Colonic mucosa (tissue), 4 donors: ENCODE measurements around the gene STX16. TPM values are rescaled to one million over a fixed set of nuclear protein-coding genes. Genes with fewer than 3 reads are reported as not detected.

Experiments
- DNase-seq: peaks from one replicate; pipeline ENCODE4 v3.0.0-alpha.2; 2020
- H3K27ac ChIP-seq: fragments of 200-600 bp; one replicate; pipeline ENCODE4 v1.8.0; 2021
- H3K27me3 ChIP-seq: fragments of 200-600 bp; one replicate; pipeline ENCODE4 v1.8.0; 2021
- H3K36me3 ChIP-seq: fragments of 200-600 bp; one replicate; pipeline ENCODE4 v1.8.0; 2021
- H3K4me1 ChIP-seq: fragments of 200-600 bp; one replicate; pipeline ENCODE4 v1.8.0; 2021; ENCODE audit warnings: mild to moderate bottlenecking
- H3K4me3 ChIP-seq: fragments of 200-600 bp; one replicate; pipeline ENCODE4 v1.8.0; 2021
- H3K9ac ChIP-seq, 2 donors: one replicate each; pipeline ENCODE4 v1.7.0; 2013; ENCODE audit warnings: control low read depth in 2 of 2, low read depth in 2 of 2, low read length in 2 of 2
- H3K9me3 ChIP-seq: fragments of 200-600 bp; one replicate; pipeline ENCODE4 v1.8.0; 2021
- intact Hi-C: fragments of 100-400 bp; cut with DNase I; formaldehyde crosslinking; loops from one replicate; pipeline ENCODE4 v1.14.1; 2022
- total RNA-seq, 2 donors: library from RNA; stranded (reverse); fragmentation: NEBNext Ultra II Directional in 1 of 2; extraction: Animal tissue kit (Norgen Biotek cat#: 25700) in 1 of 2; gene quantifications; one replicate each; pipeline ENCODE4 v1.2.1, GENCODE V29; 2021
- TF ChIP-seq, protein P1 (sequence below): fragments of 200-600 bp; IDR thresholded peaks from one replicate; pipeline ENCODE4 v1.8.0; 2022; ENCODE audit warnings: antibody characterized with exemption, mild to moderate bottlenecking
- donor health status: healthy.
- donor health status: DM: no; HTN: no; CAD: no.
- donor health status: DM: no; HTN: no; CAD: no.

Gene STX16
- total RNA-seq, 2 donors from 2014 or later, result 36.3 to 38.3 TPM

DNA sequence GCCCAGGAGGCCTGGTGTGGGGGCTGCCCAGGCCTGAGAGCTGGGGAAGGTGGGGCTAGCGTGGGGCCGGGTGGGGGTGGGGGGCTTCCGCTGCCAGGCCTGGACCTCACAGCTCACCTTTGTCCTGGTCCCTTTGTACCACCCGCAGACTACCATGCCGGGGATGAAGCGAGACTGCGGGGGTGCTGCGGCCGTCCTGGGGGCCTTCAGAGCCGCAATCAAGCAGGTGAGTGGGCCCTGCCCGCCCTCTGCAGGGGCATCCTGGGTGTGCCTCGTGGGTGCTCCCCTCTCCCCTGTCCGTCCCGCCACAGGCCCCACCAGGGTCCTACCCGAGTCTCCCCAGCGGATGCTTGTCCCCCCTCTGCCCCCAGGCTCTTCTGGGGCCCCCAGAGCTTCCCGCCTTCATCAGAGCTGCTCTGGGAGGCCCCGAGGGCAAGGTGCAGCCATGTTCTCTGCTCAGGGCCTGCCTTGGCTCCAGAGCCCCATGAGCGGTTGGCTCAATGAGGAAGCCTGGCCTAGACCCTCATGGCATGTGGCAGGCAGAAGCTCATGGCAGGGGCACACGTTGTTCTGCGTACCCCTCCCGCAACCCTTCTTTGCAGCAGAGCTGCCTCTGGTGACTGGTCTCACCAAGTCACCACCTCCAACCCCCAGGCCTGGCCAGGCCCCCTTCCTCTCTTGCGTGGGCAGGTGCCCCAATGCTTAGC is 56.0 kb downstream of the STX16 start:
- no peaks in the 10 kb centered on the region for H3K36me3 ChIP-seq
- peak; percentile 13 for DNase-seq

DNA sequence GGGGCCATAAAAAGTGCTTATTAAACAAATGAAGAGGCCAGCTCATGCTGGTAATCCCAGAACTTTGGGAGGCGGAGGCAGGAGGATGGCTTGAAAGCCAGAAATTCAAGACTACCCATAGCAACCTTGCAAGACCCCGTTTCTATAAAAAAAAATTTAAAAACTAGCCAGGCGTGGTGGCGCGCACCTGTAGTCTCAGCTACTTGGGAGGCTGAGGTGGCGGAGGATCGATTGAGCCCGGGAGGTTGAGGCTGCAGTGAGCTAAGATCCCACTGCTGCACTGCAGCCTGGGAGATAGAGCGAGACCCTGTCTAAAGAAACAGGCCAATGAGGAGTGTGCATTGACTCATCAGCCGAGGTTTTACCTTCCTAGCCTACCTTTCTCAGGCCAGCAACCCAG is 56.7 kb downstream of the STX16 start:
- Histone ChIP-seq H3K27me3 (no peaks in the 10 kb centered on the region), H3K4me1 (no peaks in the 10 kb centered on the region), H3K36me3 (no peaks in the 10 kb centered on the region), H3K4me3 (no peak overlapping the region), H3K27ac (no peak overlapping the region), H3K9me3 (no peaks in the 10 kb centered on the region), H3K9ac (no peak overlapping the region)
- DNase-seq, result peak; percentile 7
- TF ChIP-seq, protein P1, sequence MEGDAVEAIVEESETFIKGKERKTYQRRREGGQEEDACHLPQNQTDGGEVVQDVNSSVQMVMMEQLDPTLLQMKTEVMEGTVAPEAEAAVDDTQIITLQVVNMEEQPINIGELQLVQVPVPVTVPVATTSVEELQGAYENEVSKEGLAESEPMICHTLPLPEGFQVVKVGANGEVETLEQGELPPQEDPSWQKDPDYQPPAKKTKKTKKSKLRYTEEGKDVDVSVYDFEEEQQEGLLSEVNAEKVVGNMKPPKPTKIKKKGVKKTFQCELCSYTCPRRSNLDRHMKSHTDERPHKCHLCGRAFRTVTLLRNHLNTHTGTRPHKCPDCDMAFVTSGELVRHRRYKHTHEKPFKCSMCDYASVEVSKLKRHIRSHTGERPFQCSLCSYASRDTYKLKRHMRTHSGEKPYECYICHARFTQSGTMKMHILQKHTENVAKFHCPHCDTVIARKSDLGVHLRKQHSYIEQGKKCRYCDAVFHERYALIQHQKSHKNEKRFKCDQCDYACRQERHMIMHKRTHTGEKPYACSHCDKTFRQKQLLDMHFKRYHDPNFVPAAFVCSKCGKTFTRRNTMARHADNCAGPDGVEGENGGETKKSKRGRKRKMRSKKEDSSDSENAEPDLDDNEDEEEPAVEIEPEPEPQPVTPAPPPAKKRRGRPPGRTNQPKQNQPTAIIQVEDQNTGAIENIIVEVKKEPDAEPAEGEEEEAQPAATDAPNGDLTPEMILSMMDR, result no peak
- intact Hi-C loops, result no loop called here

More for the DNA sequence above, 56.0 kb downstream of the STX16 start:
- TF ChIP-seq, protein P1, result no peak
- no peak overlapping the region for H3K4me3 ChIP-seq
- H3K9me3 ChIP-seq, result no peaks in the 10 kb centered on the region
- no peak overlapping the region for H3K27ac ChIP-seq
- H3K27me3 ChIP-seq, result no peaks in the 10 kb centered on the region
- no peak overlapping the region for H3K9ac ChIP-seq
- H3K4me1 ChIP-seq, result no peaks in the 10 kb centered on the region
- intact Hi-C loops, result no loop called here

DNA sequence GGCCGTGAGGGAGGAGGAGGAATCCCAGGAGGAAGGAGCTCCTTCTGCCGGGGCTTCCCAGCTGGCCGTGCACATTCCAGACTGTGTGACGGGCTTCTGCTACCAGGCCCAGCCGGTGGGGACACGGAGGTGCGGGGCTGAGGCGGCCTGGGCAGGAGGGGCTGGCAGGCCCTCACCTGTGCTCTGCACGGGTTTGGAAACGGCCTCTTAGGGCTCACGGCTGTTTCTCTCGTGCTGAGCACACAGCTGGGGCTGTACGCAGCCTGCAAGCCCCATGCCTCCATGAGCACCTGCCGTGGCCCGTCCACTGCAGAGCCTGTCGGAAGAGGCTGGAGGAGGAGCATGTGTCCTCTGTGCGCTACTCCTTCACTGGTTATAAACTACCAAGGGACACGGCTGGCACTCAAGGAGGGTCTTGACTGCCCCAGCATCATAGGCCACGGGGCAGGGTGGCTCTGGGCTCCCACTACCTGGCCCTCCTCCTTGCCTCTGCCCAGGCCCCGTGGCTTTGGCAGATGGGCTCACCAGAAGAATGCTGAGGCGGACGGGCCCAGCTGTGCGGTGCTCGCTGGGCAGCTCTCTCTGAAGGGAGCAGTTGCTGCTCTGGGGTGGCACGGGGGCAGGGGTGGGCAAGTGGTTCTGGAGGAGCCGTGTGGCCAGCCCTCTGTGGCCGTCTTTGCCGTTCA is 57.3 kb downstream of the STX16 start:
- intact Hi-C loops, result no loop called here
- Histone ChIP-seq H3K27me3 (no peaks in the 10 kb centered on the region), H3K9ac (no peak overlapping the region), H3K4me3 (no peak overlapping the region), H3K36me3 (no peaks in the 10 kb centered on the region), H3K4me1 (no peaks in the 10 kb centered on the region), H3K9me3 (no peaks in the 10 kb centered on the region), H3K27ac (no peak overlapping the region)
- TF ChIP-seq, protein P1, result no peak
- peak; percentile 10 for DNase-seq

DNA sequence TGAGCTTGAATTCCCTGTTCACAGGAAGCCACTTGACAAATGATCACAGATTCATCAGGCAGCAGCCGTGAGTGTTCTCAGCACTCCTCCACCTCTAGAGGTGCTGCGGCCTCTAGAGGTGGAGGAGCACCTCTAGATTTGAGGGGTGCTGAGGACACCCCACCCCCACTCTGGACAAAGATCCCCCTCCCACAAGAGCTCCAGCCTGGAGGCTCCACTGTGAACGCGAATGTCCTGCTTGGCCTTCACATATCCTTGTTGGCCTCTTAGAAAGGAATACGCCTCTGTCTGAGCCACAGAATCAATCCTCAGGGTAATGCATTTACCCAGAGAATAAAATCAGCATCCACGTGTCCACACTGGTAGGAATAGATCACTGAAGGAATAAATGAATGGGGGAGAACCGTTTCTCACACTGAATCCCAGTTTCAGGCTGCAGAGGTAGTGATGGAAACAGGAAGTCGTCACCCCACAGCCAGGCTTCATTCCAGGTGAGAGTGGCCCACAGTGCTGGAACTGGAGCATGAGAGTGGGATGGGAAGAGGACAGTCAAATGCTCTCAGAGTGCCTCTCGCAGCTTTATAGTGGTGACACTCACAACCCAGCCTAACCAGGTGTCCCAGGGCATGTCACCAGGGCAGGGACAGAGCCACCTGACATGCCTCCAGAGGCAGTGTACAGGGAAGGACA is 58.1 kb downstream of the STX16 start:
- Histone ChIP-seq H3K27me3 (no peaks in the 10 kb centered on the region), H3K9ac (no peak overlapping the region), H3K4me1 (no peaks in the 10 kb centered on the region), H3K9me3 (no peaks in the 10 kb centered on the region), H3K4me3 (no peak overlapping the region), H3K27ac (no peak overlapping the region), H3K36me3 (no peaks in the 10 kb centered on the region)
- peak; percentile 7 for DNase-seq
- TF ChIP-seq, protein P1, result no peak
- intact Hi-C loops, result no loop called here

DNA sequence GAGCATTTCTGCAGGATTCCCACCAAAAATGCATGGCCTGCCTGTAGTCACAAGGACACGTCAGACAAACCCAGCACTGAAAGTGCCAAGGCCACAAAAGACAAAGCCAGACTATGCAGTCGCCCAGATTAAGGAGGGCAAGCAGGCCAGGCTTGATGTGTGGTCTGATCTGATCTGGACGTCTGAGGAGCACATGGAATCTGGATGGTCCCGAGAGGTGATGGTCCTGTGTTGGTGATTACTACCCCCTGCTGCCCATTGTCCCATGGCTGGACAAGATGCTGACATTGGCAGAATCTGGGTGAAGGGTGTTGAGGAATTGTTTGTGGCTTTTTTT is 58.6 kb downstream of the STX16 start:
- intact Hi-C loops, result no loop called here
- Histone ChIP-seq H3K4me3 (no peak overlapping the region), H3K27me3 (no peaks in the 10 kb centered on the region), H3K9ac (no peak overlapping the region), H3K36me3 (no peaks in the 10 kb centered on the region), H3K27ac (no peak overlapping the region), H3K9me3 (no peaks in the 10 kb centered on the region), H3K4me1 (no peaks in the 10 kb centered on the region)
- TF ChIP-seq, protein P1, result no peak
- DNase-seq, result no peak
